CD4-positive, alpha-beta T cell treated with Interleukin-21 for 1 hour (primary cell): ENCODE data around the gene SEMA5A.

Experiments used
- DNase-seq: peaks from one replicate; pipeline ENCODE4 v3.0.0-alpha.2; 2020

The SEMA5A gene

GRCh38 chr5:9091896-9092662, 453.8 kb downstream of the SEMA5A start:
- no peak for DNase-seq

GRCh38 chr5:9090381-9091026, 455.4 kb downstream of the SEMA5A start:
- DNase-seq = no peak

- DNase-seq = no peak
Measured at GRCh38 chr5:9089893-9090292, 456.0 kb downstream of the SEMA5A start.

- DNase-seq = no peak
Measured at GRCh38 chr5:9082996-9083395, 462.9 kb downstream of the SEMA5A start.

- DNase-seq = no peak
Measured at GRCh38 chr5:9072701-9073100, 473.2 kb downstream of the SEMA5A start.

GRCh38 chr5:9071524-9071923, 474.4 kb downstream of the SEMA5A start:
- DNase-seq = no peak

- no peak for DNase-seq
Measured at GRCh38 chr5:9071074-9071473, 474.8 kb downstream of the SEMA5A start.

- no peak for DNase-seq
Measured at GRCh38 chr5:9069650-9070049, 476.2 kb downstream of the SEMA5A start.

- DNase-seq = no peak
Measured at GRCh38 chr5:9067154-9067553, 478.7 kb downstream of the SEMA5A start.

GRCh38 chr5:9066349-9066748, 479.5 kb downstream of the SEMA5A start:
- no peak for DNase-seq

GRCh38 chr5:9063615-9064245, 482.1 kb downstream of the SEMA5A start:
- DNase-seq = no peak

- no peak for DNase-seq
Measured at GRCh38 chr5:9062873-9063272, 483.0 kb downstream of the SEMA5A start.

GRCh38 chr5:9059920-9060691, 485.8 kb downstream of the SEMA5A start:
- DNase-seq = no peak

- DNase-seq = no peak
Measured at GRCh38 chr5:9058666-9059065, 487.2 kb downstream of the SEMA5A start.

GRCh38 chr5:9058161-9058560, 487.7 kb downstream of the SEMA5A start:
- no peak for DNase-seq

GRCh38 chr5:9057406-9058000, 488.4 kb downstream of the SEMA5A start:
- no peak for DNase-seq

GRCh38 chr5:9056046-9056445, 489.8 kb downstream of the SEMA5A start:
- no peak for DNase-seq

- no peak for DNase-seq
Measured at GRCh38 chr5:9054821-9055589, 490.9 kb downstream of the SEMA5A start.

GRCh38 chr5:9054322-9054721, 491.6 kb downstream of the SEMA5A start:
- DNase-seq = no peak

- no peak for DNase-seq
Measured at GRCh38 chr5:9052421-9052820, 493.5 kb downstream of the SEMA5A start.

GRCh38 chr5:9051779-9052178, 494.1 kb downstream of the SEMA5A start:
- no peak for DNase-seq

GRCh38 chr5:9047932-9048331, 497.9 kb downstream of the SEMA5A start:
- DNase-seq = no peak
